Raji (cell line): ENCODE data around the gene KIF2B.

ENCODE experiments used
- POLR2A ChIP-seq: IDR thresholded peaks from 2 replicates; pipeline ENCODE4 v1.6.1; 2011; ENCODE audit warnings: low read depth, low read length, control low read depth; ENCODE audit not compliant: insufficient read depth

Gene KIF2B, protein sequence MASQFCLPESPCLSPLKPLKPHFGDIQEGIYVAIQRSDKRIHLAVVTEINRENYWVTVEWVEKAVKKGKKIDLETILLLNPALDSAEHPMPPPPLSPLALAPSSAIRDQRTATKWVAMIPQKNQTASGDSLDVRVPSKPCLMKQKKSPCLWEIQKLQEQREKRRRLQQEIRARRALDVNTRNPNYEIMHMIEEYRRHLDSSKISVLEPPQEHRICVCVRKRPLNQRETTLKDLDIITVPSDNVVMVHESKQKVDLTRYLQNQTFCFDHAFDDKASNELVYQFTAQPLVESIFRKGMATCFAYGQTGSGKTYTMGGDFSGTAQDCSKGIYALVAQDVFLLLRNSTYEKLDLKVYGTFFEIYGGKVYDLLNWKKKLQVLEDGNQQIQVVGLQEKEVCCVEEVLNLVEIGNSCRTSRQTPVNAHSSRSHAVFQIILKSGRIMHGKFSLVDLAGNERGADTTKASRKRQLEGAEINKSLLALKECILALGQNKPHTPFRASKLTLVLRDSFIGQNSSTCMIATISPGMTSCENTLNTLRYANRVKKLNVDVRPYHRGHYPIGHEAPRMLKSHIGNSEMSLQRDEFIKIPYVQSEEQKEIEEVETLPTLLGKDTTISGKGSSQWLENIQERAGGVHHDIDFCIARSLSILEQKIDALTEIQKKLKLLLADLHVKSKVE

DNA sequence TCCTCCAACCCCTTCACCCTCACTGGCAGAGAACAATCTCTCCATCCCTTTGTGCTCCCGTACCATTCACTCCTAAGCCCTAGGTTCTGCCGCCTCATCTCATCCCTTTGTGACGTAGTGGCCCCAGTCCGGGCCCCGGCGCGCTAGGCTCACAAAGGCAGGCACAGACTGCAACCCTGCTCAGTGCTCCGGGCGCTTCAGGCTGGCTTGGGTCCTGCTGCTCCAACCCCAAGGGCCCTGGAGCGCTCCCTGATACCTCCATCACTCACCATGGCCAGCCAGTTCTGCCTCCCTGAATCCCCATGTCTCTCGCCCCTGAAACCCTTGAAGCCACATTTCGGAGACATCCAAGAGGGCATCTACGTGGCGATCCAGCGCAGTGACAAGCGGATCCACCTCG, at the start of gene KIF2B:
KIF2B (plus strand) TSS at position 164 of the 400 bp plus-strand sequence; CDS start at position 271, 107 bp downstream.
- no peak for TF ChIP-seq POLR2A

DNA sequence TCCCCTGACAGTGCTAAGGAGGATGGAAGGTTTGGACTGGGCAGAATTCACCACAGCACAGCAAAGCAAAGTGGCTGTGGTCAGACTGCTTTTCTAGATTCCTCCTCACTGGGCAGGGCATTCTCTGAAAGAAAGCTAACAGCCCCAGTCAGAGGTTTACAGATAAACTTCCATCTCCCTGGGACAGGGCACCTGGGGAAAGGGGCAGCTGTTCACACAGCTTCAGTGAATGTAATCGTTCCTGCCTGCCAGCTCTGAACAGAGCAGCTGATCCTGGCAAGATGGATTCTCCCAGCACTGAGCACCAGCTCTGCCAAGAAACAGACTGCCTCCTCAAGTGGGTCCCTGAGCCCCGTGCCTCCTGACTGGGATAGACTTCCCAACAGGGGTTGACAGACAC, 42.4 kb upstream of the KIF2B start:
- TF ChIP-seq POLR2A = no peak

DNA sequence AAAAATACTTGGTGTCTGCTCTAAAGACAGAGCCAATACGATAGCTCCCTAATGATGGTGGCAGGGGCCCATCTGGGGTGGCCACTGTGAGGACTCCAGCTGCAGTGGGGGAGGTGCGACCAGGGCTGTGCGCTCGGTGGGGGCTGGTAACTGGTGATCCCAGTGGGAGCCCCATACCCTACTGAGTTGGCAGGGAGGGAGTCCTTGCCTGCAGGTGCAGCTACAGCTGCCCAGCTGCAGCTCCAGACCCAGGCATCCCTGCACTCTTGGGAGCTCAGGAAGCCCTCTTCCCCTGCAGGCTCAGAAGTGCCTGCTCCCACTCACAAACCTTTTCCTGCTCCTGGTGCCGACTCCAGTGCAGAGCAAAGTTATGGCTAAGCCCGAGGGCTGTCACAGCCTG, 31.2 kb upstream of the KIF2B start:
- no peak for TF ChIP-seq POLR2A

DNA sequence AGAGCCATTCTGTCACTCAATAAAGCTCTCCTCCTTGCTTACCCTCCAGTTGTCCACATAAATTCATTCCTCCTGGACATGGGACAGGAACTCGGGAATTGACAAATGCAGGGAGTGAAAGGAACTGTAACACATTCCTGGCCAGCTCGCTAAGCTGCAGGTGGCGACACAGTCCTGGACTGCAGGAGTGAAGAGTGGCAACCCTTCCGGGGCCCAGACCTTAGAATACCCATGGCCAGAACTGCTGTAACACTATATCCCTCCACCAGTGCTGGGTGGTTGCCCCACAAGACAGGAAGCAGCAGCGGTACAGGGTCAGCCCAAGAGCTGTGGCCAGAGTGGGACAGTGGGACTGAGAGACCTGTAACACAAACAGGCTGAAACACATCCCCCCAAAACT, 30.3 kb upstream of the KIF2B start:
- no peak for TF ChIP-seq POLR2A

DNA sequence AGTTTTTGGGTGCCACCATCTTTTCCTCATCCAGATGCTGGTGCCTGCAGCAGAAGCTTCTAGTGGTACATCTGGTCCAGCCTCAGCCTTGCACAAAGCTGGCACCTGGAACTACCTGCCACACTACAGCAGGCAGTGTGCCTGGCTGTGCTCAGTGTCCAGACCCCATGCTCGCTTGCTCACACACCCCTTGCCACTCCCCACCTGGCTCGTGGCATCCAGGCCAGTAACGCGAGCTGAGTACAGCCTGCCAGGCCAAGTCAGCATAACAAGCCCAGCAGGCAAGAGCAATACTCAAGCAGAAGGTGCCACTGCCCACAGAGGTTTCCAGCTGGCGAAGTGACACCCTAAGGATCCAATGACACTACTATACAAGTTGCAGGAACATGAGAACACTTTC, 29.7 kb upstream of the KIF2B start:
- no peak for TF ChIP-seq POLR2A

DNA sequence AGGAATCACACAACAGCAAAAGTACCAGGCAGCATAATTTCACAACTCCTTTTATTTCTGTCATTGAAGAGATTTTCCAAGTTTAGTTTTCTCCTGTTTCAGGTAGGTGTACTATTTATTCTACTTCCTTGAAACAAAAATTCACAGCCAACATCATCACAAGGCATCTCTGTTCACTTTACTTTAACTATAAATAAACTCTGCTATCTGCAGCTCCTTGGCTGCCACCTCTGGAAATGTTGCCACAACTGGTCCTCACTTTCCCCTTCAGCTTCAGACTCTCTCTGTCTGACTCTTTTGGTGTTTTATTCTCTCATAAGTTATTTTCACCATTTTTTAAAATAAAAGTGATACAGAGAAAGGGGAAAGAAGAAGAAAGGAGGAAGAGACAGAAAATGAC, 27.9 kb upstream of the KIF2B start:
- no peak for TF ChIP-seq POLR2A

DNA sequence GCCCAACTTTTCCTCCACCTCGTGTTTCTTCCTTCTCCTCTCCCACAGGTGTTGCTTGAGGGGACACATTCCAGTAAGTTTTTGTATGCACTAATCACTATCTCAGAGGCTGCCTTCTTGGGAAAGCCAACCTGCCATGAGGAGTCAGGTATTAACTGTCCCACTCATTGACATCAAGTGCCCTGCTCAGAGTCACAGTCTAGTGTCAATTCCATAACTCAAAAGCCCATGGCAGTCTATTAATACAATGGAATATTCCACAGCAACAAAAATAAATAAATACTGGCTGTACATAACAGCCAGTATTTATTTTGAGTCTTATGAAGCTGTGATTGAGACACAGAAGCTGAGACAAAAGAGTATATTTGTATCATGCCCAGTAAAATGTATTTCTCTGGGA, 26.1 kb upstream of the KIF2B start:
- TF ChIP-seq POLR2A = no peak

DNA sequence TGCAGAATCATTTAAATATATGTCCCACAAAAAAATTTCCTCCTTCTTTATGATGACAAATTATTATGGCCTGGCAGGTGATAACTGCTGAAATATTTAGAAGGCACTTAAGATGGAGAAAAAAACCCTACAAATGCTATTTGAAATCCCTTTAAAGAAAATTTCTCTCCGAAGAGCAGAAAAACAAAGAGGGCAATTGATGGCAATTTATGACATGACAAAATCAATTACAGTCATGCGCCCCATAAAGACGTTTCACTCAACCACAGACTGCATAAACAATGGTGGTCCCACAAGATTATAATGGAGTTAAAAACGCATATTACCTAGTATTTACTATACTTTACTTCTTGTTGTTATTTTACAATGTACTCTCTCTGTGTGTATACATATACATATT, 25.2 kb upstream of the KIF2B start:
- no peak for TF ChIP-seq POLR2A

DNA sequence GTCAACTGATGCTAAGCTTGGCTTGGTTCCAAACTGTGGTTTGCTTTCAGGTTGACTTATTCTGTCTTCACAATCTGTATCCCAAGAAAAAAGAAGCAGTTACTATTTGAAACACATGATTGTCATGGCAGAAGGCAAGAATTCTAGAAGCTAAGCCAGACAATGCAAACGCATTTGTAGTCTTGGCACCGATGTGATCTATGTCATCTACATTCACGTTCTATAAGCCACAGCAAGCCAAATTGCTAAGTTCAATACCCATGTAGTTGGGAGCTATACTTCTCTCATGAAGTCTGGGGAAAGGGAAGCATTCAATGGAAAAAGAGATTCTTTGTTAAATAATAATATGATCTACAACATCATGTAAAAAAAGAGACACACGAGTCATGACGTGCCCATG, 18.3 kb upstream of the KIF2B start:
- TF ChIP-seq POLR2A = no peak

DNA sequence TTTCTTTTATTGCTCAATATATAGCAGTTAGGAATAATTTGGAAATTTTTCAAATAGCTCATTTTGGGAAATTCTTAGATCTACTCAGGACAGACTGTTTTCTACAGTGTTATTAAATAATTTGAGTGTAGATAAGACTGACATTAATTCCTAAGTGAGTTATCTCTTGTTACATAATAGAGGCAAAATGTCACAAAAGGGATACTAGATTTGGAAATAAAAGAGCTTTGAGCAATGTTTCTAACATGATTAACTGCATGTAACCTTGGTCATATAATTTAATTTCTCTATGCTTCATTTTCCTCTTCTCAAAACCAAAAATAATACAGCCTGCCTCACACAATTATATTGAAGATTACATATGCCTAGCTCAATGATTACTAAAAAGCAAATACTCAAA, 16.3 kb upstream of the KIF2B start:
- TF ChIP-seq POLR2A = no peak

DNA sequence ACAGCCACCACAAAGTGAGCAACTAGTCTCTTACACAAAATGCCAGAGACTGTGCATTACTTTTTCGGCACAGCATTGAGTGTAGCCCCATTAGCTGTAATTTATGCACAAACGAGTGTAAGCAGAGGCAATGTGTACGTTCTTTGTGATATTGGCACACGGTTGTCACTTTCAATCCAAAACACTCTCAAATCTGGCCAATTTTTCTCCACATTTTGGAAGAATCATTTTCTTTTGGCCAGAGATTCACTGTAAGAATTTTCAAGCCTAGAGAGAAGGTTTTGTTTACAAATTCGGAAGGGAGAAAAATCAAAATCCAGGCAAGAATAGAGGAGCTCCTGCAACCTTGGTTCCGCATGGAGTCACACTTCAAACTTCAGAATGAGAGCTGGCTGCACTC, 15.4 kb upstream of the KIF2B start:
- no peak for TF ChIP-seq POLR2A

DNA sequence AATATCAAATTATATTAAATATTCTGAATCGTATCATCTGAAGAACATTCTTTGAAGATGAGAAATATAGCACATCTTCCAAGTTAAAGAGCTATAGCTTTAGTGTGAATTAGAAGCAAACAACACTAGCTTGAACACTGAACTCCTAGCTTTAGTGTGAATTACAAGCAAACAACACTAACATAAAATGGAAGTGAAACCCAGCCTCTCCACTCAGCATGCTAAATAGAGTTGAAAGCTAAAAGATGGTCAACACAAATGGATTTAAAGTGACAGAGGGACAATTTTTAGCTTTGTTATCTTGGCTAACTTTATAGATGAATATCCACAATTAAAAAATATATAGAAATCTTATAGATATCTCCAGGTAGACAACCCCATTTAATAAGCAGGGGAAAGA, 4.5 kb upstream of the KIF2B start:
- TF ChIP-seq POLR2A = no peak

DNA sequence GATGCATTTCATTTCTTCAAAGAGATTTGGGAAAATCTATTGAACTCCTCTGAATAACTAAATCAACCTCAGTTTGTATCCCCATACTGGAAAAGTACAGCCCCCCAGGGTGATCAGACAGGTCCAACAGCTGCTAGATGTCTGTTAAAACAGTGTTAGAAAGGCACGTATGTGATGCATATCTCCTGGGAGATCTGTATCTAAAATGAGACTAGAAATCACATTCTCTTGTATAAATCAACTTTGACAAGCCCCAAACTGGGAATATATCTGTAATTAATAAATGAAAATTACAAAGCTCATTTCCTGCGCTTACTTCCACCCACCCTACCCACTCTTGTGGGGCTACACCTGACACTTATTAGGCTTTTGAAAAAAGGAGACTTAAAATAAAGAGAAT, 3.8 kb upstream of the KIF2B start:
- TF ChIP-seq POLR2A = no peak

DNA sequence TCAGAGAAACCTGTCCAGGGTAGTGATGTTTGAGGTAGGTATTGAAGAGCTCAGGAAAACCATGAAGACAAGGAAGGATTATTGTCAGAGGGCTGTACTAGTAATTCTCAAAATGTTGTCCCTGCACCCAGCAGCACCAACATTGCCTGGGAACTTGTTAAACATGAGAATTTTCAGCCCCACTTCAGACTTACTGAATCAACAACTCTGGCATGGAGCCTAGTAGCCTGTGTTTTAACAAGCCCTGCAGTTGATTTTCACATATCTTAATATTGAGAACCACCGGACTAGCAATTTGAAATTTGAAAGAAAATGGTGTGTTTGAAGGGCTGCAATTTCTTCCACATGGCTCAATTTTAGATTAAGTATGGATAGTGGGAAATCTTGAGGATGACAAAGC, 2.8 kb upstream of the KIF2B start:
- TF ChIP-seq POLR2A = no peak

DNA sequence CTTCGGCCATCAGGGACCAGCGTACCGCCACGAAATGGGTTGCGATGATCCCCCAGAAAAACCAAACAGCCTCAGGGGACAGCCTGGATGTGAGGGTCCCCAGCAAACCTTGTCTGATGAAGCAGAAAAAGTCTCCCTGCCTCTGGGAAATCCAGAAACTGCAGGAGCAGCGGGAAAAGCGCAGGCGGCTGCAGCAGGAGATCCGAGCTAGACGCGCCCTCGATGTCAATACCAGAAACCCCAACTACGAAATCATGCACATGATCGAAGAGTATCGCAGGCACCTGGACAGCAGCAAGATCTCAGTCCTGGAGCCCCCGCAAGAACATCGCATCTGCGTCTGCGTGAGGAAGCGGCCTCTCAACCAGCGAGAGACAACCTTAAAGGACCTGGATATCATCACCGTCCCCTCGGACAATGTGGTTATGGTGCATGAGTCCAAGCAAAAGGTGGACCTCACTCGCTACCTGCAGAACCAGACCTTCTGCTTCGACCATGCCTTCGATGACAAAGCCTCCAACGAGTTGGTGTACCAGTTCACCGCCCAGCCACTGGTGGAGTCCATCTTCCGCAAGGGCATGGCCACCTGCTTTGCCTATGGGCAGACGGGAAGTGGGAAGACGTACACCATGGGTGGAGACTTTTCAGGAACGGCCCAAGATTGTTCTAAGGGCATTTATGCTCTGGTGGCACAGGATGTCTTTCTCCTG, 769 bp downstream of the KIF2B start:
- TF ChIP-seq POLR2A = no peak

DNA sequence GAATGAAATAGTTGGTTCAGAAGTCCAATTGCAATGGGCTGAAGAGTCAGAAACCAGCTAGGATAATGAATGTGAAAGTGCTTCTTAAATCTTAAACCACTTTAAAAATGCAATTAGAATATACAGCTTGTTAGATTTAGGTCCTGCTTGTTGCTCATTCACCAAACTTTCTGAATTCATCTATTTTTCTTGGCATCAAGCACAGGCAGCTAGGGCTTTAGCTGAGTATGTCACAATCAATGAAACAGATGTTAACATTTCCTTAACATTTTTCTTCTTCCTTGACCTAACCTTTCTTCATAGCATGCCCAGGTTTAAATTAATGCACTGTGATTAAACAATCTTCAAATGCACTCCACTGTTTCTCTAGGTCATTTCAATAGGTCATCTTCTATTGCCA, 14.4 kb downstream of the KIF2B start:
- no peak for TF ChIP-seq POLR2A
